NCI-H2029 (cell line): ENCODE data around the gene AGPAT4.
"Not testable (repeated sequence)": the region's sequence is repeated elsewhere in the genome, so short reads cannot be mapped to it uniquely, and the experiment has no call there.

ENCODE experiments used
- DNase-seq: peaks from one replicate; lab custom pipeline; 2025; lab: John Stamatoyannopoulos, UW

The AGPAT4 gene

DNA sequence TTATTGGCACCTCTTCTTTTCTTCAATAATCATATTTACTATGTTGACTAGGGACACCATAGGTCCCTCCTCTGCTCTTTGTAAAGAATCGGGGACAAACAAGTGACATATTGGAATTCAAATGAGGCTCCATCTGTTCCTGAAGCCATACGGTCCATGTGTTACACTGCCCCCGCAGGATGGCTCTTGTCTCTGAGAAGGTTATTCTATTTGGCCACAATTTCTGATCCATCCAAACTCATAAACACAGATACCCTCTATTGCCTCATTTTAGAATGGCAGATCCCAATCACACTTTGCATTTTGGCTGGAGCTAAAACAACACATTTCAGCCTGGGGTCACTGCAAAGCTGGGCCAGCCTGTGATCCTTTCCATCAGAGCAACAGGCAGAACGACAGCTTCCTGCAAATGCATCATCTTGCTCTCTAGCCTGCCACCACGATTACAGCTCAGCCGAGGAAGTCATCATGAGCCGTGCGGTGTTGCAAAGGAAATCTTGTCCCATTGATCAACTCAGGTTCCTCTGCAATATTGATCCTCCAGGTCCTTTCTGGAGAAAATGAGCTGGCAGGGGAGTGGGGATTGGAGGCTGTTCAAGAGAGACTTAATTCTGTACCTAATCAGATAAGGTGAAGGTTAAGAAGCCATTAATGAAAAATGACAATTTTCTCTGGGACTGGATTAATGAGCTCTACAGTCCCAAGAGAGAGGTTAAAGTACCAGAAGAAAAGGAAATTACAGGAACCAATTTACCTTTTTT lies 73.1 kb downstream of the AGPAT4 start:
- no peak for DNase-seq

DNA sequence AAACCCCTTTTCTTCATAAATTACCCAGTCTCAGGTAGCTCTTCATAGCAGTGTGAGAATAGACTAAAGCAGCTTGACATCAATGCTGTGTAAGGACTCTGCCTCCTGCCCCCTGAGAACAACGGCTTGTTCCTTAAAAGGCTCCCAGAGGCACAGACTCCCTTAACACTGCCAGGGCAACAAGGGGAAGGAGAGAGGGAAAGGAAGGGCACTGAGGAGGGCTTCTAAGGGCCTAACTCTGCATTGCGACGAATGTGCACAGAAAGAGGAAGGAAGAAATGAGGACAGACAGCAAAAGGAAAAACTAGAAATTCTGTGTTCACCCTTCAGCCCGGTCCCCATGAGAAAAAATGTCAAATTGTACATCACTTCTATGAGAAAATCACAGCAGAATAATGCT lies 74.0 kb downstream of the AGPAT4 start:
- no peak for DNase-seq

- no peak for DNase-seq
Observed at GRCh38 chr6:161198783-161199460, 74.9 kb downstream of the AGPAT4 start.

DNA sequence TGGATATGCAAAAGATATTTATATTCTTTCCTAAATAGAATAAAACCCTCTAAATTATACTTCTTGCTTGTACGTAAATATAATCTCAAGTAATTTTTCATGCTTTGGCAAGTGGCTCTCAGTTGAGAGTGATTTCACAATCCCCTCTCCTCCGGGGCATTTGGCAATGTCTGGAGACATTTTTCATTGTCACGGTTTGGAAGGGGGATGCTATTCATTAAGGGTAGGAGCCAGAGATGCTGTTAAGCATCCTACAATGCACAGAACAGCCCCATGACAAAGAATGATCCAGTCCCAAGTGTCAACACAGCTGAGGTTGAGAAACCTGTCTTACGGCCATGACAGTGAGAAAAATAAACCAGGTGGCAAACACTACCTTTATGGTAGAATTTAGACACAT lies 75.7 kb downstream of the AGPAT4 start:
- no peak for DNase-seq

- DNase-seq, result no peak
Observed at GRCh38 chr6:161195386-161195785, 78.5 kb downstream of the AGPAT4 start.

DNA sequence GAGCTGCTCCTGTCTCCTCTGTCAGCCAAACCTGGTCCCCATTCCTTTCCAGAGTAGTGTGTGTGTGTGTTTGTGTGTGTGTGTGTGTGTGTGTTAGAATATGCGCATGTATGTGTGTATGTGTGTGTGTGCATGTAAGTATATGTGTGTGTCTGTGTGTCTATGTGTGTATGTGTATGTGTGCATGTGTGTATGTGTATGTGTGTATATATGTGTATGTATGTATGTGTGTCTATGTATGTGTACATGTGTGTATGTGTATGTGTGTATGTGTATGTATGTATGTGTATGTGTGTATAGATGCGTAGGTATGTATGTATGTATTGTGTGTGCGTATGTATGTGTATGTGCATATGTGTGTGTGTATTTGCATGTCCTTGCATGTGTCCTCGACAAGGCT lies 79.5 kb downstream of the AGPAT4 start:
- DNase-seq, result no peak

GRCh38 chr6:161192636-161193411 lies 81.0 kb downstream of the AGPAT4 start:
- DNase-seq, result no peak

DNA sequence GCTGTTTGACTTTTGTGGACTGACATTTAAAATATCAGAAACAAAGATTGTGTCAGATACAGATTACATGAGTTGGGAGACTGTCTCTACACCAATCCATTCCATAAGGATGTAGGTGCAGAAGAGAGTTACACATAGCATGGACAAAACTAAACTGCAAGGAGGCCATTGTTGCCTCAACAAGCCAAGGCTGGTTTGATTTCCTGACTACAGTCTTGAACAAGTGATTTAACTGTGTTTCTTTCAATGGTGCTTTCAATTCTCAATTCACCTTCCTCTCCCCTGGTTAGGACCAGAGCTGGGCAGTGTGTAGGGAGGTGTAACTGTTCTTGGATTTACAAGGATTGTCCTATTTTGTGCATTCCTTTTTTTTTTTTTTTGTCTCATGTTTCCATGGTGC lies 82.2 kb downstream of the AGPAT4 start:
- no peak for DNase-seq

DNA sequence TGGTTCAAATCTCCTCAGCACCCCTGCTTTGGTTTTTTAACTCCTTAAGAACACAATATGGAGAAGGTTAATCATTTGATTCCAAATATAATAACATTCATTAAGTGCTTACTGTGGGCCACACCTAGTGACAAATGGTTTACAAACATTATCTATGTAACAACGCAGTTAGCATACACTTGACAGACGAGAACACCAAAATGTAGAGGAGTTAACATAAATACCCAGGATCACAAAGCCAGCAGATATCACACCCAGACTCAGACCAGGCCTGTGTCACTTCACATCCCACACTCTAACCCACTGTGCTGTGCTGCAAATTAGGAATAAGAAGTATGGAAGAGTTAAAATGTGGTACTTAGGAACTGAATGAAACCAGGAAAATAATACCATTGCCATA lies 82.9 kb downstream of the AGPAT4 start:
- DNase-seq, result no peak

DNA sequence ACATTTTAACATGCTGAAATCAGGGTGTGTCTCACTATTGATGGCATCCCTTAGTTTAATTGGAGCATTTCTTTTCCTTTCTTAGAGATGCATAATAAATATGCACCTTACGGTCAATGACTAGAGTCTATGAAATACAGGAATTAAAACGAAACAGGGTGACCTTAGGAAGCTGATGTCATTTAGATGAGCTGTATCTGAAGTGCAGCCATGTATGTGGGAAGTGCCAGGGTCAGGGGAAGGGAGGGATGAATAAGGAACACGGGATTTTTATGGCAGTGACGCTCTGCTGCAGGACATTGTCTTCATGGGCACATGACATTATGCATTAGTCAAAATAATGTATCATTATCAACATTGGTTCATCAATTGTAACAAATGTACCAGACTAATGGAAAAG lies 84.0 kb downstream of the AGPAT4 start:
- no peak for DNase-seq

- DNase-seq, result no peak
Observed at GRCh38 chr6:161188547-161189465, 85.1 kb downstream of the AGPAT4 start.

GRCh38 chr6:161186173-161186769 lies 87.6 kb downstream of the AGPAT4 start:
- DNase-seq, result no peak

GRCh38 chr6:161181121-161181520 lies 92.7 kb downstream of the AGPAT4 start:
- no peak for DNase-seq

DNA sequence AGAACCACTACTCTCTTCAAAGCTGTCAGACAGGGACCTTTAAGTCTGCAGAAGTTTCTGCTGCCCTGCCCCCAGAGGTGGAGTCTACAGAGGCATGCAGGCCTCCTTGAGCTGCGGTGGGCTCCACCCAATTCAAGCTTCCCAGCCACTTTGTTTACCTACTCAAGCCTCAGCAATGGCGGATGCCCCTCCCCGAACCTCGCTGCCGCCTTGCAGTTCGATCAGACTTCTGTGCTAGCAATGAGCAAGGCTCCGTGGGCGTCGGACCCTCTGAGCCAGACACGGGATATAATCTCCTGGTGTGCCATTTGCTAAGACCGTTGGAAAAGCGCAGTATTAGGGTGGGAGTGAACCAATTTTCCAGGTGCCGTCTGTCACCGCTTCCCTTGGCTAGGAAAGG lies 95.7 kb downstream of the AGPAT4 start:
- not testable (repeated sequence) for DNase-seq

GRCh38 chr6:161176428-161176827 lies 97.4 kb downstream of the AGPAT4 start:
- DNase-seq, result not testable (repeated sequence)

DNA sequence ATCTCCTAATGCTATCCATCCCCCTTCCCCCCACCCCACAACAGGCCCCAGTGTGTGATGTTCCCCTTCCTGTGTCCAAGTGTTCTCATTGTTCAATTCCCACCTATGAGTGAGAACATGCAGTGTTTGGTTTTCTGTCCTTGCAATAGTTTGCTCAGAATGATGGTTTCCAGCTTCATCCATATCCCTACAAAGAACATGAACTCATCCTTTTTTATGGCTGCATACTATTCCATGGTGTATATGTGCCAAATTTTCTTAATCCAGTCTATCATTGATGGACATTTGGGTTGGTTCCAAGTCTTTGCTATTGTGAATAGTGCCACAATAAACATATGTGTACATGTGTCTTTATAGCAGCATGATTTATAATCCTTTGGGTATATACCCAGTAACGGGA lies 101.1 kb downstream of the AGPAT4 start:
- not testable (repeated sequence) for DNase-seq

DNA sequence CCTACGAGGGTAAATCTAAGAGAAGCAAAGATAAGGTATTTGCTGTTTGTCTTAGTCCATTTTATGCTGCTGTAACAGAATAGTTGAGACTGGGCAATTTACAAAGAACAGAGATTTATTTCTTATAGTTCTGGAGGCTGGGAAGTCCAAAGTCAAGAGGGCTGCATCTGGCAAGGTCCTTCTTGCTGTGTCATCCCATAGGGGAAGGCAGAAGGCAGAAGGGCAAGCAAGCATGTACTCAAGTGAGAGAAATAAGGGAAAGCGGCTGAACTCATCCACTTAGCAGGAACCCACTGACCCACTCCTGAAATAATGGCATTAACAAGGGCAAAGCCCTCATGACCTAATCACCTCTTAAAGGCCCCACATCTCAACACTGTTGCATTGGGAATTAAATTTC lies 102.7 kb downstream of the AGPAT4 start:
- DNase-seq, result no peak

- peak; percentile 69 for DNase-seq
Observed at GRCh38 chr6:161169696-161170095, 104.2 kb downstream of the AGPAT4 start.

DNA sequence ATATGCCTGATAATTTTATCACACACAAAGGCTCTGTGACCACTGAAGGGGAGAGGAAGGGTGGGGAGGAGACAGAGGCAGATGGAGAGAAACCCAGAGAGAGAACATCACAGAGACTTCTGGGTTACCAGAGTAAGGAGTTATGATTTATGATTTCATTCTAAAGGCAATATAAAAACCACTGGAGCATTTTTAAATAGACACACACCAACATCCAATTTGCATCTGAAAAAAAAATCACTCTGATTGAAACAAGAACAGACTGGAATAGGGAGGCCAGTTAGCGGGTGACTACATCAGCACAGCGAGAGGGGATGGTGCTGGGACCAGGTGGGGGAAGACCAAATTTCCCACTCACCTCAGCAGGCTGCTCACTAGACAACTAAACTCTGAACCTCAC lies 104.8 kb downstream of the AGPAT4 start:
- DNase-seq, result peak; percentile 23

DNA sequence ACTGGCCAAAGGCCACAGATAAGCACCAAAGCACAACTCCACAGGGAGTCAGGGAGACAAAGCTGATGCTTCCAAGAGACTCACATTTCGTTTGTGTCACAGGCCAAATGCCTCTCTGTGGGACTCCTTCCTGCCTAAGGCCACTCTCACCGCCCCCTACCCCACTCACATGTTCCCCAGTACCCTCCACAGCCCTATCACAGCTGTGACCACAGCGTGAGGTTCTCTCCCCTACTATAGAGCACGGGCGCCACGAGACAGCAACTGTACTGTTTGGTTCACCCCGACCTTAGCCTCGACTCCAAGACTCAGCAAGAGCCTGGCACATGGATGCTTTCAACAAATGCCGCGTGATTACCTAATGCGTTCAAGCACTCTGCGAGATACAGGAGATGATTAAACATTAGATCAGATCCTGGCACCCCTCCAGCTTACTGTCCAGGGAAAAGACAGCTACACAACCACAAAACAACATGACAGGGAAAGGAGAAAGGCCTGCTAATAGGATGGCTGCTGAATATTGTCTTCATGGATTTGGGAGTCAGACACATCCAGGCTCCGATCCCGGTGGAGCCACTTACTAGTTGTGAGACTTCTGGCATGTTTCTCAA lies 105.5 kb downstream of the AGPAT4 start:
- DNase-seq, result peak; percentile 97

DNA sequence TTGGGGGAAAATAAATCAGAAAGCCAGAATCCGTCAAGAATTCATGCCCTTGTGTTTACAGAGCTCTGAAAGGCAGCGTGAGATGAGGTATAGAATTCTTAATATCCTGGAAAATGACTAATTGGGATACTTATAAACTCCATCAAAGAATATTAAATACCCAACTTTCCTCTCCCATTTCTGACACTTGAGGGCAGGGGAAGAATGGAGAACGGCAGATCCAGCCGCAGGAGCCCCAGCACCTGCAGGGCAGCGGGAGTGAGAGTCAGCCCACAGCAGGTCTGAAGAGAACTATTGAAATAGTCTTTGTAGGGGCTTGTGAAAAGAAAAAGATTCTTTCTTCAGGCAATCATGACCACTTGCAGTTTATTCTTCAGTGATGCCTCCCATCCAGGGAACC lies 107.2 kb downstream of the AGPAT4 start:
- no peak for DNase-seq
